Activated CD4-positive, alpha-beta T cell treated with anti-CD3 and anti-CD28 coated beads for 36 hours (primary cell): ENCODE measurements around the gene KRT2. TPM values are rescaled to one million over a fixed set of nuclear protein-coding genes. Genes with fewer than 3 reads are reported as not detected.
A peak's percentile ranks its signal among the peaks of the same experiment; 100 is the strongest.

Experiments
- ATAC-seq: fragments of 200-7000 bp; cut with Tn5 transposase; one replicate; pipeline ENCODE4 v1.10.0; 2021; ENCODE audit warnings: mild to moderate bottlenecking, moderate library complexity
- CTCF ChIA-PET: fragments of 350-600 bp; sonication (Branson Sonifier 250); formaldehyde crosslinking; loops from one replicate; lab custom pipeline; 2021; ENCODE audit warnings: antibody characterized with exemption; lab: Charles Lee
- POLR2A ChIA-PET: fragments of 350-600 bp; sonication (Branson Sonifier 250); formaldehyde crosslinking; loops from one replicate; lab custom pipeline; 2021; ENCODE audit warnings: antibody characterized with exemption, inconsistent platforms; lab: Charles Lee
- DNase-seq: peaks from one replicate; pipeline ENCODE4 v3.0.0-alpha.2; 2020
- H3K27ac Mint-ChIP-seq: one replicate; pipeline ENCODE4 v1.8.0; 2021; ENCODE audit warnings: mixed read lengths
- H3K27me3 Mint-ChIP-seq: one replicate; pipeline ENCODE4 v1.8.0; 2021; ENCODE audit warnings: mixed read lengths
- H3K36me3 Mint-ChIP-seq: one replicate; pipeline ENCODE4 v1.8.0; 2021; ENCODE audit warnings: low read depth, mixed read lengths
- H3K4me1 Mint-ChIP-seq: one replicate; pipeline ENCODE4 v1.8.0; 2021; ENCODE audit warnings: mixed read lengths
- H3K4me3 Mint-ChIP-seq: one replicate; pipeline ENCODE4 v1.8.0; 2021; ENCODE audit warnings: mild to moderate bottlenecking, moderate library complexity, mixed read lengths
- H3K9me3 Mint-ChIP-seq: one replicate; pipeline ENCODE4 v1.8.0; 2021; ENCODE audit warnings: low read depth, mixed read lengths
- intact Hi-C, 2 experiments: fragments of 100-400 bp; cut with DNase I in 1 of 2; cut with micrococcal nuclease in 1 of 2; formaldehyde crosslinking; loops; one replicate each; pipeline versions ENCODE4 v1.14.2 to v1.15.1; 2022 to 2024; cut with DNase I, micrococcal nuclease
- total RNA-seq, 2 experiments: library from RNA; stranded (reverse); gene quantifications; one replicate each; pipeline ENCODE4 v1.2.3, GENCODE V29; 2021

Gene KRT2
- total RNA-seq, 2 experiments from 2014 or later = not detected

DNA sequence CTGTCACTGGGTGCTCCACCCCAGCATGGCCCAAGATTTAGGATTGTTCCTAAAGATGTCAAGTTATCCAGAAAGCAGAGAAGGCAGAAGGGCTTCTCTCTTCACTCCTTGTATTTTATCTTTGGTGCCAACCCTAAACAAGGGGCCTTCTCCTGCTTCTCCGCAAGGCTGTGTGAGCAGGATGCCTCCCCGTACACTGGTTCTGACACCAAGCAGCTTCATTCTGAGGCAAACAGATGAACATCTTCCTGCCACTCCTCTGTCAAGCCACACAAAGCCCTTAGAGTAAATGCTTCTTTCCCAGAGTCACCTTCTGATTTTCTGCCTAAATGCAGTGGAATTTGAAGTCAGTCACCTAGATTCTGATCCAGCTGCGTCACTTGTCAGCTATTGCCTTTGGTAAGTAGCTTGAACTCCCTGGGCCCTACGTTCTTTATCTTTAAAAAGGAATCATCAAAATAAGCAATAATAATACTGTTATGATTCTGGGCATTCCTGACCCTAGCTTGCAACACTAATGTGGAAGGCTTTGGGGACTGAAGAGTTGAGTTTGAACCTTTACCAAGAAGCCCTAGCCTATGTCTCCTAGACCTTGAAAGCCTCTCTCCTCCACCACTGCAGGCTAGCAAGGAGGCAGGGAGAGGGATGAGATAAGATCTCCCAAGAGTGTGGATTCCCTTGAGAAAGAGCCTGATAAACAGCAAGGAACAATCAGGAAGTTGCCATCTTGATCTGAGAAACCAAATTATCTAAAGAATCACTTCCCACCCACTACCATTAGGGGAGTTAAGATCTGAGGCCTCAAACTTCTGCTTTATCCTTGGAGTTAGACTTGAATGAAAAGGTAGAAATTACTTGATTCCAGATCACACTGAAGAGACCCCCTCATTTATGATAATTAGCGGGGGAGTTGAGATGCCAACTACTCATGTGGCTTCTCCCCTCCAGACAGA is 39.3 kb downstream of the KRT2 start:
- Mint-ChIP-seq H3K4me1 (peaks cover 97% of the 10 kb centered on the region), H3K9me3 (no peaks in the 10 kb centered on the region), H3K4me3 (no peak overlapping the region), H3K36me3 (no peaks in the 10 kb centered on the region), H3K27me3 (no peaks in the 10 kb centered on the region), H3K27ac (peak overlapping the region; percentile 37)
- ATAC-seq (no peak), DNase-seq (no peak)
- ChIA-PET CTCF (interaction anchor here (0.7 to 1.4 kb wide), 3 partner anchors 54 to 565 kb away, joined by 4 to 5 read pairs (median 4); no protein-coding TSS in a partner anchor), POLR2A (no interaction called here)
- intact Hi-C loops = no loop called here

GRCh38 chr12:52611080-52611468 is 40.9 kb downstream of the KRT2 start:
- CTCF ChIA-PET = interaction anchor here (1.4 to 1.7 kb wide), 2 partner anchors 9 to 269 kb away, joined by 4 to 5 read pairs; no protein-coding TSS in a partner anchor
- no peaks in the 10 kb centered on the region for H3K9me3 Mint-ChIP-seq
- intact Hi-C loops = no loop called here
- ATAC-seq (no peak), DNase-seq (no peak)
- H3K4me1 Mint-ChIP-seq = peaks cover 94% of the 10 kb centered on the region
- H3K36me3 Mint-ChIP-seq = no peaks in the 10 kb centered on the region
- POLR2A ChIA-PET = no interaction called here
- H3K27me3 Mint-ChIP-seq = no peaks in the 10 kb centered on the region
- H3K27ac Mint-ChIP-seq = peak overlapping the region; percentile 64
- peak overlapping the region; percentile 48 for H3K4me3 Mint-ChIP-seq

DNA sequence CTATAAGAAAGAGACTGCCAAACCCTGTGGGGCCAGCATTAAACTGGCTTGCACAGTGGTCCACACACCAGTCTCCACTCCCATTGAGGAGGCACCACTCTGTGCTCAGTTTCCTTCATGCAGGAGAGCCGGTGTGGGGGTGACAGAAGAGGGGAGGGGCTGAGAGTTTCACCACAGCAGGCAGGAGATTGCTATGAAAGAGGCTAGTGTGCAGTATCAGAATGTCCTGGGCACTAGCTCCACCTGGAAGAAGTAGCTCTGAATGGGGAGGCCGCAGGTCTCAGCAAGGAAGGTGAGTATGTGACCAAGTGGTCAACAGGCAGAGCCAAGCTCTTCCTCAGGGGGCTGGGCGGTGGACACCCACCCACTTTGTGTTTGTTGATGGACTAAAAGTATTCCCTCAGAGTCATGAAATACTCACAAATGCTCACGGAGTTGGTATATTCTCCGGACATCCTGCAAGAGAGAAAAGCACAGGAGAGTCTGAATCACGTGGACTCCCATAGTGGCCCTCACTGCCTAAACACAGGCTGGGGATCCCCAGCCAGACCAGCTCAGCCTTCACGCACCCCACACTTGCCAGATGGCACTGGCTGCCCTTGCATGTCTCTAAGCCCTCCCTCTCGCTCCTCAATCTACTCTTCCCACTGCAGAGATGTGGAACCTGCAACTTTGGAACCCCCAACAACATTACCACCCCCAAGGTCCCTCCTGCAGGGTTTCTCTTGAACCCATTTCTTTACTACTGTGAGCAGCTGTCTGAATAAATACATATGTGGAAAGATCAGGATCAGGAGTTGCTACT is 43.0 kb downstream of the KRT2 start:
- DNase-seq (no peak), ATAC-seq (no peak)
- Mint-ChIP-seq H3K4me3 (no peak overlapping the region), H3K4me1 (peaks cover 94% of the 10 kb centered on the region), H3K9me3 (no peaks in the 10 kb centered on the region), H3K27ac (no peak overlapping the region), H3K27me3 (no peaks in the 10 kb centered on the region), H3K36me3 (no peaks in the 10 kb centered on the region)
- CTCF ChIA-PET = interaction anchor here (0.9 to 1.3 kb wide), 2 partner anchors 10 to 261 kb away, joined by 3 read pairs; no protein-coding TSS in a partner anchor
- POLR2A ChIA-PET = no interaction called here
- intact Hi-C loops = no loop called here

GRCh38 chr12:52608161-52608560 is 43.9 kb downstream of the KRT2 start:
- Mint-ChIP-seq H3K9me3 (no peaks in the 10 kb centered on the region), H3K4me3 (no peak overlapping the region), H3K36me3 (no peaks in the 10 kb centered on the region), H3K27ac (no peak overlapping the region), H3K4me1 (peaks cover 94% of the 10 kb centered on the region), H3K27me3 (no peaks in the 10 kb centered on the region)
- DNase-seq = no peak
- ChIA-PET CTCF (interaction anchor here (1.3 kb wide), 1 partner anchor 11 kb away, joined by 3 read pairs; no protein-coding TSS in a partner anchor), POLR2A (no interaction called here)
- intact Hi-C loops = no loop called here
- no peak for ATAC-seq

GRCh38 chr12:52607314-52607713 is 44.7 kb downstream of the KRT2 start:
- Mint-ChIP-seq H3K27ac (peak overlapping the region; percentile 3), H3K4me1 (peaks cover 94% of the 10 kb centered on the region), H3K4me3 (no peak overlapping the region), H3K27me3 (no peaks in the 10 kb centered on the region), H3K9me3 (no peaks in the 10 kb centered on the region), H3K36me3 (no peaks in the 10 kb centered on the region)
- intact Hi-C loops = no loop called here
- DNase-seq (no peak), ATAC-seq (no peak)
- CTCF ChIA-PET = interaction anchor here (1.5 kb wide), 1 partner anchor 278 kb away, joined by 3 read pairs; no protein-coding TSS in a partner anchor
- POLR2A ChIA-PET = no interaction called here

GRCh38 chr12:52606581-52607218 is 45.3 kb downstream of the KRT2 start:
- Mint-ChIP-seq H3K4me1 (peaks cover 94% of the 10 kb centered on the region), H3K36me3 (no peaks in the 10 kb centered on the region), H3K27ac (peak overlapping the region; percentile 64)

GRCh38 chr12:52606096-52606495 is 45.9 kb downstream of the KRT2 start:
- CTCF ChIA-PET = interaction anchor here (0.6 to 1.5 kb wide), 4 partner anchors 23 to 375 kb away, joined by 3 to 5 read pairs (median 4); no protein-coding TSS in a partner anchor
- Mint-ChIP-seq H3K4me1 (peaks cover 89% of the 10 kb centered on the region), H3K9me3 (no peaks in the 10 kb centered on the region), H3K36me3 (no peaks in the 10 kb centered on the region), H3K27ac (peak overlapping the region; percentile 27), H3K27me3 (no peaks in the 10 kb centered on the region), H3K4me3 (no peak overlapping the region)
- no peak for DNase-seq
- intact Hi-C loops = no loop called here
- no peak for ATAC-seq
- POLR2A ChIA-PET = no interaction called here

More at GRCh38 chr12:52606581-52607218, 45.3 kb downstream of the KRT2 start:
- no peak for DNase-seq
- ChIA-PET POLR2A (no interaction called here), CTCF (interaction anchor here (0.6 to 1.5 kb wide), 5 partner anchors 23 to 374 kb away, joined by 3 to 5 read pairs (median 3); no protein-coding TSS in a partner anchor)
- no peak for ATAC-seq
- H3K4me3 Mint-ChIP-seq = no peak overlapping the region
- no peaks in the 10 kb centered on the region for H3K9me3 Mint-ChIP-seq
- intact Hi-C loops = no loop called here
- no peaks in the 10 kb centered on the region for H3K27me3 Mint-ChIP-seq

DNA sequence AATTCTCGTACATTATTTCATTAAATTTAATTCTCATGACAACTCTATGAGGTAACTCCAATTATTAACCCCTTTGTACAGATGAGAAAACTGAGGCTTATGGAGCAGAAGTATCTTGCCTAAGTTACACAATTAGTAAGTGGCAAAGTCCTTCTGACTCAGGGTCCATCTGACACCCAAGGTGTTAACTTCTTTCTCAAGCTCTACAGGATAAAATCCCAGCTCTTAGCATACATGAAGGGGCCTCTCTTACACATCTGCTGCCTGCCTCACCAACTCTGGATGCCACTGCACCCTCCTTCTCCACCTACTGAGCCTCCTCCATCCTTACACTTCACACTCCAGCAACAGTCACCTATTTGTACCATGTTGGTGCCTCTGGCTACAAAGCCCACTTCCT is 46.5 kb downstream of the KRT2 start:
- DNase-seq (no peak), ATAC-seq (peak; percentile 20)
- POLR2A ChIA-PET = no interaction called here
- Mint-ChIP-seq H3K4me1 (peaks cover 84% of the 10 kb centered on the region), H3K36me3 (no peaks in the 10 kb centered on the region), H3K27me3 (no peaks in the 10 kb centered on the region), H3K4me3 (no peak overlapping the region), H3K27ac (peak overlapping the region; percentile 27), H3K9me3 (no peaks in the 10 kb centered on the region)
- CTCF ChIA-PET = interaction anchor here (1.0 to 1.3 kb wide), 2 partner anchors 22 to 375 kb away, joined by 4 to 5 read pairs; no protein-coding TSS in a partner anchor
- intact Hi-C loops = no loop called here

DNA sequence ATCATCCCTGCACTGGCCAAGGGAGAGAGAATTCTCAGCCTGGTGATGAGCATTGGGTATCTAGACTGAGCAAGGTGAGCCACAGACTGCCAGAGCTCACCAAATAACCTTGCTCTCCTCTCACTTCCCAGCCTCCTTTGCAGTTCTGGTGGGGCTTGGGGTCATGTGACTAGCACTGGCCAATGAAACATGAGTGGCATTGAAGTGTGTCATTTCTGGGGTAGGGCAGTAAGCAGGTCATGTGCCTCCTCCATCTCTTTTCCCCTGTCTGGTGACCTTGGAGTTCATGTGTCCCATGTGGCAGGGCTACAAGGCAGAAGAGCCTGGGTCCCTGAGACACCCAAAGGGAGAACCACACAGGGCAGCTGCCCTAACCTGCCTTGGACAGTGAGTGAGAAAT is 47.2 kb downstream of the KRT2 start:
- POLR2A ChIA-PET = no interaction called here
- CTCF ChIA-PET = interaction anchor here (0.7 kb wide), 1 partner anchor 37 kb away, joined by 3 read pairs; no protein-coding TSS in a partner anchor
- DNase-seq (peak; percentile 29), ATAC-seq (peak; percentile 47)
- no peak overlapping the region for H3K4me3 Mint-ChIP-seq
- intact Hi-C loops = no loop called here
- H3K4me1 Mint-ChIP-seq = peaks cover 77% of the 10 kb centered on the region
- H3K27me3 Mint-ChIP-seq = no peaks in the 10 kb centered on the region
- H3K36me3 Mint-ChIP-seq = no peaks in the 10 kb centered on the region
- H3K9me3 Mint-ChIP-seq = no peaks in the 10 kb centered on the region
- peak overlapping the region; percentile 28 for H3K27ac Mint-ChIP-seq

DNA sequence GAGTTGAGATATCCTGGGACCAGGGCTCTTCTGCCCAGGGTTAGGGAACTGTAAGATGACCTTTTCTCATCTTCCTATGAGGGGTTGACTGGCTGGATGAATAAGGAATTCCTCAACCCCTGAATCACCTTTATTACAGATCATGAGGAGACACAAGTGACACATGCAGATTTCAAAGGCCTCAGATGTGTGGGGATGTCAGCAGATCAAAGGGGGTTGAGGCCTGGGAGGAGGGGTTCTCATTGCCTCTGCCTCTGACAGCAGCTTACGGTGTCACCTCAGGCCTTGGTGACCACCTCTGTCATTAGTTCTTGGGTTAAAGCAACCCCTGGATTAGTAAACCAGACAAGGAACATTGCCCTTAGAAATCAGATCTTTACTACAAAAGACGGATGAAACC is 48.7 kb downstream of the KRT2 start:
- CTCF ChIA-PET = no interaction called here
- ATAC-seq = peak; percentile 75
- Mint-ChIP-seq H3K4me3 (no peak overlapping the region), H3K36me3 (no peaks in the 10 kb centered on the region), H3K27ac (no peak overlapping the region), H3K4me1 (peaks cover 63% of the 10 kb centered on the region), H3K9me3 (no peaks in the 10 kb centered on the region), H3K27me3 (no peaks in the 10 kb centered on the region)
- POLR2A ChIA-PET = interaction anchor here (0.5 kb wide), 1 partner anchor 1869 kb away, joined by 3 read pairs; no protein-coding TSS in a partner anchor
- intact Hi-C loops = no loop called here
- DNase-seq = peak; percentile 41

GRCh38 chr12:52602552-52602951 is 49.5 kb downstream of the KRT2 start:
- ATAC-seq (no peak), DNase-seq (no peak)
- Mint-ChIP-seq H3K4me1 (peaks cover 55% of the 10 kb centered on the region), H3K9me3 (no peaks in the 10 kb centered on the region), H3K27ac (no peak overlapping the region), H3K4me3 (no peak overlapping the region), H3K36me3 (no peaks in the 10 kb centered on the region), H3K27me3 (no peaks in the 10 kb centered on the region)
- ChIA-PET POLR2A (no interaction called here), CTCF (no interaction called here)
- intact Hi-C loops = no loop called here
